ENCODE data around the gene KIAA0825.
"Not testable (repeated sequence)": the region's sequence is repeated elsewhere in the genome, so short reads cannot be mapped to it uniquely, and the experiment has no call there.

KIAA0825 gene

DNA sequence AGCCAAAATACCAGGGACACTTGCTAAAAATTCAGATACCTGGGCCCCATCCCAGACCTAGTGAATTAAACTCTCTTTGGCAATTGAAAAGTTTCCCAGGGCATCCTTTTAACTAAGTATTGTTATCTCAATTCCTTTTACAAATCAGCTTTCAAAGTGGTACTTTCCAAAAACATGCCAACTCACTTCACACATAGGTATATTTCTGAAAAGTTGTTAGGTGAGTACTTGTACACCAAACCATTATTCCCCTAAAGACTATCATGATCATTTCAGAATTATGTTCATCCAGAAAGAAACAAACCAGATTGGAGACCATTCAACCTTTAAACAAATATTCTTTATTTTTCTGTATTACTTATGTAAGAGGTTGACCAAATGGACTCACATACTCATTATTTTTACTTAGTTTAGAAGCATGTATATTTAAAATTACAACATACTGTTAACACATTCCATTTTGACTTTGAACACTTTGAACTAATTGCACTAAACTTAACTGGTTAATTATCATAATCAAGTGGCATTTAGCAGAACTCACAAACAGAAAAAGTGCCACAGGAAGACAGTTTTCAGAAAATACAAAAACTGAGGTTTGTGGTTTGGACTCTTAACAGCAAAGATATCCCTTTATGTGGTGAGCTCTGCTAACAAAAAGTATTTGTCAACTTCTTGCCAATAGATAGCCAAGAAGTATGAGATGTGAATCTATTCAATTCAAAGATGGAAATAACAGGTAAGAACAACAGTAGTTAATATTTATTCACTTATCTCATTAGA lies 40.7 kb downstream of the KIAA0825 start:
- DNase-seq: no peak

DNA sequence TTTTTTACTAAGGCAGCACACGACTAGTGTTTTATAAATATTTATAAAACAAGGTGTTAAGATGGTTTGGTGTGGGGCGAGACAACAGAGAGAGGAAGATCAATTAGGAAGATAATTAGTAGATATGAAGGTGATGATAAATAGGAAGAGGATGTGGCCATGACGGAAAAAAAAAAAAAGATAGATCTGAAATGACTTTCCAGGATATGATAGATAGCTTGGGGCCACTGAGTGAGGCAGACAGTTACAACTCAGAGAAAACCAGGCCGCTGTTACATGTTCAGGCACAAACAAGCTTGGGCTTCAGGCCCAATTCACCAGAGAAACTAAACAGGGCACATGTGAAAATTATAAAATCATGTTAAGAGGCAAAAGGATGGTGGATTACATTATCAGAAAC lies 43.2 kb downstream of the KIAA0825 start:
- DNase-seq: no peak

DNA sequence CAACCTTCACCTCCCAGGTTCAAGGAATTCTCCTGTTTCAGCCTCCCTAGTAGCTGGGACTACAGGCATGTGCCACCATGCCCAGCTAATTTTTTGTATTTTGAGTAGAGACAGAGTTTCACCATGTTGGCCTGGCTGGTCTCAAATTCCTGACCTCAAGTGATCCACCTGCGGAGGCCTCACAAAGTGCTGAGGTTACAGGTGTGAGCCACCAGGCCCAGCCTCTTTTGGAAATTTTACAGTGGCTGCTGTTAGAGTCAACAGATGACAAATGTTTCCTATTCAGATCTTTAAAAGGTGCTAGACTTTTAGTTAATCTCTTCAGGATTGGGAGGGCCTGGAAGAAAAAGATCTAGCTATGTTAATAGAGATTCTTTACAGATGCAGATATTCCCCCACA lies 45.1 kb downstream of the KIAA0825 start:
- DNase-seq: not testable (repeated sequence)

DNA sequence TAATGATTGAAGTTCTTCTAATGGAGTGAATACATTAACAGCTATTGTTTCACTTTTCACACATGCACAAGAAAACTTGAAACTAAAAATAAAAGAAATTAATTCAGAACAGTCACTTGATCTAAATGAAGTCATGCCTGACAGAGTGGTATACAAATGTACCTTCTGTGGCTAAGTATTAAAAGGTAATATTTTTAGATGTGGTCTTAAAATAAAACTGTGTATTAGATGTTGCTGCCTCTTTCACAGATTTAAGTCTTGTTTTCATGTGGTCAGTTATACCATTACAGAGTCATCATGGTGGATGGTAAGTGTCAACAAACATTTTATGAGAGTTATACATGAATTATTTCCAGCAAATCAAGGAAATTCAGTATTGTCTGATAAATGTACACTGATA lies 47.0 kb downstream of the KIAA0825 start:
- DNase-seq: no peak

DNA sequence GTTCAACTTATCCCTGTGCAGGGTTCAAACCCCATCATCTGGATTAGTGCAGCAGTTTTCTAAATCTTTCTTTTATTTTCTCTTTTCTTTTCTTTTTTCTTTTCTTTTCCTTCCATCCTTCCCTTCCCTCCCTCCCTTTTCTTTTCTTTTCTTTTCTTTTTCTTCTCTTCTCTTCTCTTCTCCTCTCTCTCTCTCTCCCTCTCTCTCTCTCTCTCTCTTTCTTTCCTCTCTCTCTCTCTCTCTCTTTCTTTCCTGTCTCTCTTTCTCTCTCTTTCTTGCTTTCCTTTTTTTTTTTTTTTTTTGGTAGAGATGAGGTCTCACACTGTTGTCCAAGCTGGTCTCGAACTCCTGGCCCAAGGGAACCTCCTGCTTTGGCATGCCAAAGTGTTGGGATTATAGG lies 53.6 kb downstream of the KIAA0825 start:
- DNase-seq: no peak

DNA sequence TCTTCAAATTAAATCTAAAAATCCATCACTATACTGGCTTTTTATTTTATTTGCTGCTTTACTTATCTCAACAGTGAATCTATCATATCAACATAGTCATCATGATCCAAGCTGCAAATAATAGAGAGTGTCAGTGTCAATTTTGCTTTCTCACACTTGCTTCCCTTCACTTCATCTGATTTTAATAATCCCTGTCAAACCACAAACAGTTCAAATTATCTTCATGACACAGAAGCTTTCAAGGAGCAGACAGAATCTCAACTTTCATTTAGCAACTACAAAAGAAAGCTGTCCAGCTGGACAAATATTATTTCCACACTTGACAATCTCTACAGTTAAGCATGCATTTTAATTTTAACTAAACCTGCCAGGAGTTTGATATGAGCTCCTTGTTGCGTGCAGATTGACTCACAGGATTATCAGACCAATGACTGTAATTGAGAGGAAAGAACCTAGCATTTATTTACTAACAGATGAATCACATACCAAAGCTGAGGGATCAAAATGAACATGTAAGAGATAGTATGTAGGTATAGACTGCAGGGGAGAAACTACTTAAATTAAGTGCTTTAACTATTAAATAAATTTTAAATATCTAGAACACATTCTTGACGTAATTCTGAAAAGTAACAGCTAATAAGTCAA lies 56.0 kb downstream of the KIAA0825 start:
- no peak for DNase-seq

DNA sequence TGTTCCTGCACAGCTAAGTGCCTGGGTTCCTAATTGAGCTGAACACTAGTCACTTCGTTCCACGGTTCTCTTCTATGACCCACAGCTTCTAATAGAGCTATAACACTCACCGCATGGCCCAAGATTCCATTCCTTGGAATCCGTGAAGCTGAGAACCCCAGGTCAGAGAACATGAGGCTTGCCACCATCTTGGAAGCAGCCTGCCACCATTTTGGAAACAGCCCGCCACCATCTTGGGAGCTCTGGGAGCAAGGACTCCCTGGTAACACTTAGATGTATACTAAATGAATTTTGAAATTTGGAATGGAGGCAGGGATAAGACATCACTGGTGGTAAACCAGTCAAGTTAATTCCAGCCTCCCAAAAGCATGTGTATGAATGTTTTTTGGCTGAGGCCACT lies 60.4 kb downstream of the KIAA0825 start:
- DNase-seq: no peak

DNA sequence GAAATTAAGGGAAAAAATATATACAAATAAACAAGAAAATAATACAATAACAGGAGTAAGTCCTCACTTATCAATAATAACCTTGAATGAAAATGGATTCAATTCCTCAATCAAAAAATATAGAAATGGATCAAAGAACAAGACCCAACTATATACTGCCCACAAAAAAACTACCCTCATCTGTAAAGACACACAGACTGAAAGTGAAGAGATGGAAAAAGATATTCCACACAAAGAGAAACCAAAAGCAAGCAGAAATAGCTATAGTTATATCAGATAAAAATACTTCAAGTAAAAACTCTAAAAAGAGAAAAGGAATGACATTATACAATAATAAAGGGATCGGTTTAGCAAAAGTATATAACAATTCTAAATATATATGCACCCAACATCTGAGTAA lies 66.5 kb downstream of the KIAA0825 start:
- no peak for DNase-seq

DNA sequence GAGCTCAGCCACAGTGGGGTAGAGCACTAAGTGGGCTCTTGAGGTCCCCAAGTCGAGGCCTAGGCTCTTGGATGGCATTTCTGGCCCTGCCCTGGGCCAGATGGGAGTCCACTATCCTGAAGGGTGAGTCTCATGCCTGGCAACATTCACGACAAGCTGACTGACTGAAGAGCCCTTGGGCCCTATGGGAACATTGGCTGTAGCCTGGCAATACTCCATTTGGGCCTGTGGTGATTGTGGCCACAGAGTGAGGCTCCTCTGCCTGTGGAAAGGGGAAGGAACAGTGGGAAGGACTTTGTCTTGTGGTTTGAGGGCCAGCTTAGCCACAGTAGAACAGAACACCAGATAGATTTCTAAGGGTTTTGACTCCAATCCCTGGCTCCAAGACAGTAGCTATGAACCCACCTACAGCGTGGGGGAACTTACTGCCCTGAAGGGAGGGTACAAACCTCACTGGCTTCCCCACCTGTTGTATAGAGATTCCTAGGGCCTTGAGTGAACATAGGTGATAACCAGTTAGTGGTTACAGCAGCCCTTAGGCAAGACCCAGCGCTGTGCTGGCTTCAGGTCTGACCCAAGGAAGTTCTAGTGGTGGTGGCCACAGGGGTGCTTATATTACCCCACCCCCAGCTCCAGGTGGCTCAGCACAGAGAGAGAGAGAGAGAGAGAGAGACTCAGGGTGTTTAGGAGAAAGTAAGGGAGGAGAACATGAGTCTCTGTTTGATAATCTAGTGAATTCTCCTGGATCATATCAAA lies 72.4 kb downstream of the KIAA0825 start:
- no peak for DNase-seq

DNA sequence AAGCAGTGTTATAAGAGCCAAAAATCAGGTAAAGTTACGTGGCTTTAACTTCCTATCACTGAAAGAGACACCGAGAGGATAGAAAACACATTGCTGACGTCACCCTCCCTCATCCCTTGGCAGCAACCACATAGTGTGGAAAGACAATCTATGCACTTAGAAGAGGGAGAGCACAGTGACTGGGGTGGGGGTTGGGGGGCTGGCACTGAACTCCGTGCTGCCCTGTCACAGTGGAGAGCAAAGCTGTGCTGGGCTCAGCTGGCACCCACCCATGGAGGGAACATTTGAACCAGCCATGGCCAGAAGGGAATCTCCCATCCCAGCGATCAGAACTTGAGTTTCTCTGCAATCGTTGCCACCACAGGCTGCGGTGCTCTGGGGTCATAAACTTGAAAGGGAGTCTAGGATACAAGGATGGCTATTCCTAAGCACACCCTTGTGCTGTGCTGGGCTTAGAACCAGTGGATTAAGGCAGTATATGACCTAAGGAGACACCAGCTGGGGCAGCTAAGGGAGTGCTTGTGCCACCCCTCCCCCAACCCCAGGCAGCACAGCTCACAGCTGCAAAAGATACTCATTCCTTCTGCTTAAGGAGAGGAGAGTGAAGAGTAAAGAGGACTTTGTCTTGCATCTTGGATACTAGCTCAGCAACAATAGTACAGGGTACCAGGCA lies 73.4 kb downstream of the KIAA0825 start:
- no peak for DNase-seq

DNA sequence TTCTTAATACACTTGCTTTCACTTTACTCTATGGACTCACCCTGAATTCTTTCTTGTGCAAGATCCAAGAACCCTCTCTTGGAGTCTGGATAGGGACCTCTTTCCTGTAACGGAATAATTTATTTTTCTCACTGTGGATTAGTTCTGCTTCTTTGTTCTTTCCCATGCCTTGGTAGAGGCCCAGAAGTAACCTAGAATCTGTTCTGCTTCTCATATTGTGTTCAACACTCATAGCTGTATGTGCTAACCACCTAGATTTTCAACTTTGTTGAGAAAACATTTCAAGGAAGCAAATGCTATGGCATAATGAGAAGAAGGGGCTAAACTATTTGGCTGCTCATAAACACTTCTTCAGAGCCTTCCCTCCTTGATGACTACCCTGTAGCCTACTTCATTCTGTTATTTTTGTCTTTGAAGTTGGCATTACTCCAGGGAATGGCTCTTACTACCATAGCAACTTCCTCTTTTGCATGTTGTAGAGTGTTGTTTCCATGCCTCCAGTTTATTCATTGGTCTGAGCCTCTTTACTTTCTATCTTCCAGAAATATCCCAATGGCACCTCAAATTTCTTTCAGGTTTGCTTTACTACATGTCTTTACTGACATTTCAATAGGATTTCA lies 74.3 kb downstream of the KIAA0825 start:
- DNase-seq: no peak

DNA sequence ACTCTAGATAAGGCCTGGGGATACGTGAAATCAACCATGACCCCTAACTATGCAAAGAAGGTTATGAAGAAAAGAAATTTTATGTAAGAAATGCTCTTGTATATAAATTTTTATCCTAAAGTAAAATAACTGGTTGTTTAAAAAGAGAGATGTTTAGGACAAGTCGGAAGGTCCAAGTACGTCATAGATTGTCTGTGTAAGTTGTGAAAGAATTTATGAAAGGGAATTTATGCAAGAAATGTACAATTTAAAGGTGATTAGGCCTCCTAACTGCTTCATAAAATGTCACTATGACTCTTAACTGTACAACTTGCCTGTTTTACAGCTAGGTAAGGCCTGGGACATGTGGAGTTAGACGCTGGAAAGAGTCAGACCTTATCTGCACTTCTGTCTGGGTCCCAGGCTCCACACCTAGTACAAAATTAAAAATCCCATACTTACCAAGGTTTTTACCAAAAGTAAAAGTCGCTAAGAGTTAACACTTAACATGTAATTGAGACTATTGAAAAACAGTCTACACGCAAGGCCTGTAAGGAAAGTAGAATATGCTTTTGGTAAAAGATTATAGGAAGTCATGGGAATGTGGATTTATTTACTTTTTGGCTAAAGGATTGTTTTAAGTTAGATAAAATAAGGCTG lies 77.4 kb downstream of the KIAA0825 start:
- no peak for DNase-seq

DNA sequence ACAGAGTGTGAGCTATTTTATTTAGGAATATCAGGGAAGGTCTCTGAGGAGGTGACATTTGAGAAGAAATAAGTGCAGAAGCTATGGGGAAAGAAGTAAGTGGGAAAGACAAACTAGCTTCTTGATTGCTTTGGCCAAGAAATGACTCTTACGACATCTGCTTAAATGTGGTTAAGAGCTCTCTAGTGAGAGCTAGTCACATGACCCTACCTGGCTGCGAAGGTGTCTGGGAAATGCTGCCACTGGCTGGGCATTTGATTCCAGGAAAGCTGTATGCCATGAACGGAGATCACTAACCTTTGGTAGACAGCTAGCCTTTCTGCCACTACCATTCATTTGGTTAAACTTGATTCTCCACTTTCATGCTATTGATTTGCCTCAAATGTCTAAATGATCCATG lies 80.1 kb downstream of the KIAA0825 start:
- no peak for DNase-seq

DNA sequence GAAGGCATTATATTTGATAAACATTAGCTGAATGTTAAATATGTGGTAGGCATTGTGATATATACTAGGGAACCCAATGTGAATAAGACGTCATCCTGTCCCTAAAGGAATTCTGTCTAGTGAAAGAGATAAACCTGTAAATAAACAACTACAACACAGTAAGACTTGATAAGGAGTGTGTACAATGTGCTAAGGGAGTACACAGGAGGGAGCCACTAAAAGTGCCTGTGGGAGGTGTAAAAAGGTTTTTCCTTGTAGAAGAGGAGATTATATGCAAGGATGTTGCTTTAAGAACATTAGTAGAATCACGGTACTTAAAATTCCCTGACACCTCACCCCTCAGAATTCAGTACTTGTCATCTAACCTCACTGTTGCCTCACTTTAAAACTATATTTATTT lies 91.7 kb downstream of the KIAA0825 start:
- DNase-seq: no peak

DNA sequence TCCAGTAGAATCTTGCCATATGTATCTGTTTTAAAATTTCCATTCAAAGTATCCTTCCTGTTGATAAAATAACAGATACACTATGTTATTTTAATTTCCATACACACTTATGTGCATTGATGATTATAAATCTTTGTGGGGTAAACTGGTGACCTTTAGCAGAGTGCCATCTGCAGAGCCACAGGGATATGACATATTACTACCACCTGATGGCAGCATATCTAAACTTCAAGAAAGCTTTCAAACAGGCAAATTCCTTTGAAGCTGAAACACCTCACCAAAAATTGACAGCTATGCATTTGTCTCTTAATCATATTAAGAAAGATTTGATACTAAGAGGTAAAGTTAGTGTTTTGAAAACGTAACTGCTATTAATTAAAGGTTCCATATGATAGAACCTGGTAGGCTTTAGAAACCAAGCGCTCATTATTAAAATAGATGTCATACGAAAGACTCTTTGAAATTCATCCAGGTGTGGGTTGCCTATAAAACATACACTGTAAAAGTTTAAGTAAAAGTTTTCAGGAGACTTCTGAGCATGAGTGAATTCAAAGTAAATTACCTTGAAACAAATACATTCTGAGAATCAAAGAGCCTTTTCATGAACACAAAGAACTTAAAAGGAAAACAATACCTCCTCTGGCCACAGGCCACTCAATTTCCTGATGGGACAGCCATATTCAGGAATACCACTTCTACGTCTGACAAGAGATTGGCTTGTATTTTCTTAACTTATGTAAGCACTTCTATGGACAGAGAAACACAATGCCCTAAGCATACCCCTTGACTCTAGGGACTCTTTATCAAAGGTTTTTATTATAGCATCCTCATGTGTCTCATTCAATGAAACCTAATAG lies 93.3 kb downstream of the KIAA0825 start:
- DNase-seq: no peak

DNA sequence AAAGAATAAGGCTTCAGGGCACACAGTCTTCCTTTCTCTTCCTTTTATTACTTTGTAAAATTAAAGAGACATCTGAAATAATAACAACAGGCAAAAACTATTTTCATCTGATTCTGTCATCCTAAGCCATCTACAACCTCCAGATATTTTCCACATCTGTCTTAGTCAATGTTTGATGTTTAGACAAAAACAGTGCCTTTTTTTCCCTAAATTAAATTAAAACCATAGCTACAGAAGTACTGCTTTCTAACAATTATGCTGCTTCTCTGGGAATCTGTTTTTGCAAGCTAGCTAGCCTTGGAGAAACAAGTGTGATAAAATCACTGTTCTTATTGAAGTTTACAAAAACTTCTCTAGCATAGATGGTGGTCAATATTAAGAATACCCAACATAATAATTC lies 95.4 kb downstream of the KIAA0825 start:
- DNase-seq: no peak

DNA sequence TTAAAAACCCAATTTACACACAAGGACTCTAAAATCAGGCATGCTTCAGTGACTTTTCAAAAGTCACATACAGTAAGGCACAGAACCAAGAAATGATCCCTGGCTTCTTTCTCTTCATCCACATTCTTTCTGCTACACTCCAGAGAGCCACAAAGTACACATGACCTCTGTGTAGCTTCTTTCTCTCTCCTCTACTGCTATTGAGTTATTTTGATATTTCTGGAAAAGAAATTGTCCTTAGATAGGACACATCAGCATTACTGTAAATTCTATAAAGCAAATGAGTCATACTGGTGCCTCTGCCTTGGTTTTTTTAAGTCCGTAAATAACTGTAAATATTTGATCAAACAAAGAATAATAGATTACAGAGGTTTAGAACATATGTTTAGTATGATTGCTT lies 96.3 kb downstream of the KIAA0825 start:
- no peak for DNase-seq

DNA sequence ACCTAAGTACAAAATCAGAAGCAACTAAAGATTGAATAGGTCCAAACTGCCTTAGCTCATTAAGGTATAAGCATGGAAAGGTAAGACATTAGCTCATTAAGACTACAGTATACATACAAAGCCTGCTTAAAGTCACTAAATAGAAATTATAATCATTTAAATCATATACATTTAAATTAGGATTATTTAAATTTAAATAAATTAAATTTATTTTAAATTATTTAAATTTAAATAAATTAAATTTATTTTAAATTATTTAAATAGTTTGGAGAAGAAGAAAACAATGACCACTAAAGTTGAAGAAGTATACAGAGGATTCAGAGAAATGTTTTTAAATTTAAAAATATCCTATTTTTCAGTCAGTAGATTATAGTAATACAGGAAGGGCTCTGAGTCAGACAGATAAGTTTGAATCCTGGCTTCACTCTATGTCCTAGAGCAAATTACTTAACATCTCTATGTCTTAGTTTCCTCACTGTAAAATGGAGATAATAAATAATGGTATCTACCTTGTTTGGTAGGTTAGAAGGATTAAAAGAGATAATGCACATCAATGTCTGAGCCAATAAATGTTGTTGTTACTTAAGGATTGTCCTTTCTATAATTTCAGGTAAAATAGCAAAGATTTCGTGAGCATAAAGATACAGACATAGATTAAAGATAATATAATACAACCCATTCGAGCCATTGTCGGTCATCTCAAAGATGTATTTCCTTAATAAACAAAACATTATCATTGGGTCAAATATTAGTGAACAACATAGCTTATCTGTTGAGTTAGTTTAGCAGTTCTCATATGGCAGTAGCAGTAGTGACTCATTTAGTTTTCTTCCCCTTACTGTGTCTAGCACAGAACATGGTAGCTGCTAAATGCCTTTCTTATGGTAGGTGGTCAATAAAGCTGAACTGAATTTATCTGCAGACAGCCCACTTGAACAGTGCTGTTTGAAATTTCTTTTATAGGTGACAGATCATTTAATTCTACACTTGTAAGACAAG lies 100.6 kb downstream of the KIAA0825 start:
- DNase-seq: no peak

DNA sequence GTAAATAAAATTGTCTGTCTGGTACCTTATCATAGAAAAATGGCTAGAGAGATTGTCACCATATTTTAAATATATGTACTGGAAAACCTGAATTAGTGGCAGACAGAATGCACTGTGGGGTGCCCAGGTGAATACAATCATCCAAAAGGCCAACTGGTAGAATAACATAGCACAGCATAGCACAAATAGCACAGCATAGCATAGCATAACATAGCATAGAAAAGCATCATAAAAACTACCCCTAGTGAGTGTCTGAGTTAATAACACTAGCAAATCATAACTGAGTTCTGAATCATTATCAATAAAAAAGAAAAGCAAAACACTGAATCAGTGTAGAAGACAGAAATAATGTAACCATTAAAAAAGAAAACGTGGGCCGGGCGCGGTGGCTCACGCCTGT lies 102.3 kb downstream of the KIAA0825 start:
- no peak for DNase-seq
